HCT116 (cell line): ENCODE results near the gene GNPTAB. TPM values are rescaled to one million over a fixed set of nuclear protein-coding genes. Genes with fewer than 3 reads are reported as not detected.

Experiments
- ATAC-seq: fragments of 200-7000 bp; cut with Tn5 transposase; 2 replicates; pipeline ENCODE4 v1.9.1; 2020; ENCODE audit warnings: mild to moderate bottlenecking, moderate library complexity
- BruUV-seq: library from RNA; stranded (reverse); fragments of 400-500 nt; replicated peaks from 2 replicates; lab custom pipeline; 2021; lab: Mats Ljungman, UMichigan
- CTCF ChIA-PET: fragments of 300-600 bp; sonication (Branson Sonifier 250); formaldehyde crosslinking; loops from one replicate; lab custom pipeline; 2021; ENCODE audit warnings: antibody characterized with exemption; lab: Charles Lee
- POLR2A ChIA-PET: fragments of 300-600, 350-600 bp; sonication (Branson Sonifier 250); formaldehyde crosslinking; loops from one replicate; lab custom pipeline; 2021; ENCODE audit warnings: antibody characterized with exemption; lab: Charles Lee
- RAD21 ChIA-PET, 2 experiments: fragments of 300-600 bp; sonication (Branson Sonifier 250); formaldehyde crosslinking; loops; one replicate each; lab custom pipeline; 2023; ENCODE audit warnings: low total read pairs in 2 of 2; ENCODE audit not compliant: uncharacterized antibody in 2 of 2, unreplicated experiment in 2 of 2, low non-redundant PET in 1 of 2; lab: Charles Lee
- DNase-seq: peaks from one replicate; pipeline ENCODE4 v3.0.0-alpha.2; 2010; ENCODE audit warnings: low read depth, low spot score
- H2AFZ ChIP-seq: fragments of 200-600 bp; shearing (Covaris generic), sonication (generic); 2 replicates; pipeline ENCODE4 v1.6.1; 2017; ENCODE audit warnings: low read depth, mixed run types, mixed read lengths, antibody characterized with exemption, low read length; ENCODE audit not compliant: poor library complexity, severe bottlenecking
- H3K27ac ChIP-seq: 2 replicates; pipeline ENCODE4 v1.5.1; 2012; ENCODE audit warnings: low read depth, low read length
- H3K27me3 ChIP-seq: fragments of 200-600 bp; sonication (generic); 2 replicates; pipeline ENCODE4 v1.6.1; 2016; ENCODE audit warnings: mixed run types, low read length, mixed read lengths; ENCODE audit not compliant: insufficient read depth
- H3K36me3 ChIP-seq, 2 experiments: fragments of 200-500 bp in 1 of 2; fragments of 200-600 bp in 1 of 2; sonication (Bioruptor generic) in 1 of 2; sonication (generic) in 1 of 2; 2 replicates each; pipeline versions ENCODE4 v1.5.1 to v1.6.1; 2014 to 2016; ENCODE audit warnings: low read length in 2 of 2, inconsistent platforms in 1 of 2, mixed read lengths in 1 of 2, mixed run types in 1 of 2; ENCODE audit not compliant: insufficient read depth in 2 of 2, control insufficient read depth in 1 of 2
- H3K4me1 ChIP-seq, 2 experiments: fragments of 200-600 bp in 1 of 2; sonication (generic) in 1 of 2; 2 replicates each; pipeline versions ENCODE4 v1.5.1 to v1.6.1; 2012 to 2017; ENCODE audit warnings: low read length in 2 of 2, inconsistent platforms in 1 of 2, mild to moderate bottlenecking in 1 of 2, mixed read lengths in 1 of 2, mixed run types in 1 of 2, moderate library complexity in 1 of 2; ENCODE audit not compliant: insufficient read depth in 2 of 2, control insufficient read depth in 1 of 2
- H3K4me2 ChIP-seq: fragments of 200-600 bp; sonication (generic); 2 replicates; pipeline ENCODE4 v1.6.1; 2017; ENCODE audit warnings: mixed run types, low read length, mixed read lengths
- H3K4me3 ChIP-seq, 2 experiments: fragments of 200-600 bp in 1 of 2; sonication (generic) in 1 of 2; replicated peaks in 1 of 2; 2 replicates each; pipeline ENCODE4 v1.5.1; 2011 to 2016; ENCODE audit warnings: low read length in 2 of 2, control low read depth in 1 of 2, low read depth in 1 of 2, mild to moderate bottlenecking in 1 of 2, mixed read lengths in 1 of 2, mixed run types in 1 of 2
- H3K79me2 ChIP-seq: fragments of 200-600 bp; sonication (generic); 2 replicates; pipeline ENCODE4 v1.6.1; 2017; ENCODE audit warnings: mild to moderate bottlenecking, mixed run types, low read length, moderate library complexity, mixed read lengths; ENCODE audit not compliant: insufficient read depth
- H3K9ac ChIP-seq: fragments of 200-600 bp; sonication (generic); 2 replicates; pipeline ENCODE4 v1.6.1; 2016; ENCODE audit warnings: low read length, mixed read lengths
- H3K9me2 ChIP-seq: fragments of 200-600 bp; sonication (generic), shearing (Covaris generic); 2 replicates; pipeline ENCODE4 v1.6.1; 2017; ENCODE audit warnings: mixed run types, mild to moderate bottlenecking, moderate library complexity; ENCODE audit not compliant: insufficient read depth
- H3K9me3 ChIP-seq, 2 experiments: fragments of 200-500 bp in 1 of 2; fragments of 200-600 bp in 1 of 2; sonication (Bioruptor generic) in 1 of 2; sonication (generic) in 1 of 2; 2 replicates each; pipeline ENCODE4 v1.6.1; 2014 to 2017; ENCODE audit warnings: low read length in 2 of 2, mixed read lengths in 2 of 2, inconsistent platforms in 1 of 2, low read depth in 1 of 2, mild to moderate bottlenecking in 1 of 2, mixed run types in 1 of 2, moderate library complexity in 1 of 2; ENCODE audit not compliant: control insufficient read depth in 1 of 2, insufficient read depth in 1 of 2
- H4K20me1 ChIP-seq: fragments of 200-600 bp; sonication (generic), shearing (Covaris generic); 2 replicates; pipeline ENCODE4 v1.6.1; 2017; ENCODE audit warnings: mixed run types, mild to moderate bottlenecking, moderate library complexity; ENCODE audit not compliant: insufficient read depth
- CEBPB ChIP-seq: IDR thresholded peaks from 2 replicates; pipeline ENCODE4 v1.6.1; 2012; ENCODE audit warnings: low read depth
- ELF1 ChIP-seq: IDR thresholded peaks from 2 replicates; pipeline ENCODE4 v1.6.1; 2012; ENCODE audit warnings: low read depth, borderline replicate concordance
- POLR2A ChIP-seq: IDR thresholded peaks from 2 replicates; pipeline ENCODE4 v1.7.0; 2011; ENCODE audit warnings: borderline replicate concordance; ENCODE audit not compliant: insufficient read depth, insufficient read length; ENCODE audit errors: extremely low read depth
- RAD21 ChIP-seq: IDR thresholded peaks from 2 replicates; pipeline ENCODE4 v1.6.1; 2012; ENCODE audit warnings: low read depth, mild to moderate bottlenecking
- SIN3A ChIP-seq: IDR thresholded peaks from 2 replicates; pipeline ENCODE4 v1.6.1; 2012; ENCODE audit warnings: low read depth
- SRF ChIP-seq: IDR thresholded peaks from 2 replicates; pipeline ENCODE4 v1.6.1; 2012; ENCODE audit warnings: low read depth
- TCF7L2 ChIP-seq: IDR thresholded peaks from 2 replicates; pipeline ENCODE4 v1.7.0; 2011; ENCODE audit warnings: borderline replicate concordance, inconsistent platforms; ENCODE audit not compliant: insufficient read depth, insufficient read length; ENCODE audit errors: extremely low read depth
- YY1 ChIP-seq: IDR thresholded peaks from 2 replicates; pipeline ENCODE4 v1.6.1; 2011; ENCODE audit warnings: low read length, low read depth, moderate library complexity, mild to moderate bottlenecking; ENCODE audit not compliant: insufficient replicate concordance; ENCODE audit errors: extremely low read depth
- ZFX ChIP-seq: fragments of 450-650 bp; IDR thresholded peaks from 2 replicates; pipeline ENCODE4 v1.6.1; 2017
- intact Hi-C: fragments of 100-400 bp; cut with micrococcal nuclease; formaldehyde crosslinking; loops from 2 replicates; pipeline ENCODE4 v1.10.0; 2022
- total RNA-seq: library from RNA; stranded (reverse); gene quantifications from one replicate; pipeline ENCODE4 v1.2.1, GENCODE V29; 2021; ENCODE audit not compliant: unreplicated experiment
- TF ChIP-seq, protein P1 (sequence below): IDR thresholded peaks from 2 replicates; pipeline ENCODE4 v1.6.1; 2012

The GNPTAB gene
- total RNA-seq, 1 experiment from 2014 or later, result 41.4 TPM

DNA sequence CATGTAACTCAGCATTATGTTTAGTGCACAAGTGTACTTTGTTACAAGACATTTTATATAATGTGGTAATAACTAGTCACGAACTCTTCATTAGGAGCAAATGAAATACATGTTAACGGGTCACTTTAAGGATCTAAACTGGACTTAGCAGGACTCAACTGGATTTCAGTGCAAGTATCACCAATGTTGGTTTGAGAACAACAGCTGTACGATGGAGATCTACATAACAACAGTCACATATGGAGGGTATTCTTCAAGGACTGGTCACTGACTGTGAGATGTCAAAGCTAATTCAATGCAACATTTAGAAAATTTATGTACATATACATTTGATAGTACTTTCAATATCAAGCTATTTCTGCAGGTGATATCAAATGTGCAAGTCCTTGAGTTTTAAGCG is 69.0 kb downstream of the GNPTAB start:
- BruUV-seq, result no TSS peak
- Histone ChIP-seq H3K79me2 (no peaks in the 10 kb centered on the region), H2AFZ (no peak overlapping the region), H3K36me3 (peaks cover 0 to 10% of the 10 kb centered on the region in 2 experiments; a peak in 1 of 4 replicates), H3K9me2 (no peaks in the 10 kb centered on the region), H3K9me3 (no peaks in the 10 kb centered on the region), H3K9ac (no peak overlapping the region), H3K4me1 (no peaks in the 10 kb centered on the region), H3K27me3 (no peaks in the 10 kb centered on the region), H3K4me2 (no peak overlapping the region), H4K20me1 (no peaks in the 10 kb centered on the region), H3K27ac (no peak overlapping the region), H3K4me3 (no peak overlapping the region)
- POLR2A ChIA-PET, result no interaction called here
- ATAC-seq (no peak), DNase-seq (no peak)
- no peak for TF ChIP-seq CEBPB
- TF ChIP-seq SRF, result no peak
- no peak for TF ChIP-seq RAD21
- TF ChIP-seq TCF7L2, result no peak
- no peak for TF ChIP-seq SIN3A
- TF ChIP-seq POLR2A, result no peak
- TF ChIP-seq, protein P1, sequence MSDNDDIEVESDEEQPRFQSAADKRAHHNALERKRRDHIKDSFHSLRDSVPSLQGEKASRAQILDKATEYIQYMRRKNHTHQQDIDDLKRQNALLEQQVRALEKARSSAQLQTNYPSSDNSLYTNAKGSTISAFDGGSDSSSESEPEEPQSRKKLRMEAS, result no peak
- no peak for TF ChIP-seq ELF1
- TF ChIP-seq YY1, result no peak
- no peak for TF ChIP-seq ZFX
- CTCF ChIA-PET, result interaction anchor here (1.5 kb wide), 1 partner anchor 12 kb away, joined by 4 read pairs; no protein-coding TSS in a partner anchor
- intact Hi-C loops, result no loop called here
- RAD21 ChIA-PET, result no interaction called here

DNA sequence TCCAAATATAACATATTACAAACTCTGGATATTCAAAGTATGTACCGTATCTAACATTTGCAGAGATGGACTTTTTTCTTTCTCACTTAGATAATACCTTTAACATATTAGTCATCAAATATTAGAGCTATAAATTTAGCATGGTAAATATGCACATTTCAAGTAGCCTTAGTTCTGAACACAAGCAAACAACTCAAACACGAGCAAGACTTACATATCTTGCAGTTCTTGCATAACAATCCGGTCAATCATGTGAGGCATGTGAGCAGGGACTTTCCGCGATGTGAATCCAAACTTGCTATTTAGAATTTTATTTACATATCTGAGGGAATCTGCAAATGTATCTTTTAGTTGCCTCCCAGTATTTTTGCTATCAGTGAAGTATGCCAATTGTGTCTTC is 69.4 kb downstream of the GNPTAB start:
- ATAC-seq, result no peak
- H3K4me3 ChIP-seq, result no peak overlapping the region
- no peaks in the 10 kb centered on the region for H3K79me2 ChIP-seq
- H2AFZ ChIP-seq, result no peak overlapping the region
- H3K4me1 ChIP-seq, result no peaks in the 10 kb centered on the region
- no peak overlapping the region for H3K27ac ChIP-seq
- ChIA-PET POLR2A (no interaction called here), CTCF (no interaction called here), RAD21 (no interaction called here)
- no TSS peak for BruUV-seq
- no peaks in the 10 kb centered on the region for H3K9me2 ChIP-seq
- intact Hi-C loops, result no loop called here
- no peaks in the 10 kb centered on the region for H4K20me1 ChIP-seq
- DNase-seq, result no peak
- H3K9ac ChIP-seq, result no peak overlapping the region
- no peaks in the 10 kb centered on the region for H3K9me3 ChIP-seq
- no peaks in the 10 kb centered on the region for H3K27me3 ChIP-seq
- H3K36me3 ChIP-seq, result peaks cover 0 to 10% of the 10 kb centered on the region in 2 experiments; a peak in 1 of 4 replicates
- TF ChIP-seq SIN3A (no peak), YY1 (no peak)
- no peak overlapping the region for H3K4me2 ChIP-seq
